HG03571 (cell line): ENCODE results near the gene BLACAT1.
"Not testable (repeated sequence)": the region's sequence is repeated elsewhere in the genome, so short reads cannot be mapped to it uniquely, and the experiment has no call there.

Experiments
- ATAC-seq: cut with Tn5 transposase; IDR thresholded peaks from one replicate; pipeline ENCODE4 v1.9.1; 2021; ENCODE audit not compliant: unreplicated experiment

The BLACAT1 gene

DNA sequence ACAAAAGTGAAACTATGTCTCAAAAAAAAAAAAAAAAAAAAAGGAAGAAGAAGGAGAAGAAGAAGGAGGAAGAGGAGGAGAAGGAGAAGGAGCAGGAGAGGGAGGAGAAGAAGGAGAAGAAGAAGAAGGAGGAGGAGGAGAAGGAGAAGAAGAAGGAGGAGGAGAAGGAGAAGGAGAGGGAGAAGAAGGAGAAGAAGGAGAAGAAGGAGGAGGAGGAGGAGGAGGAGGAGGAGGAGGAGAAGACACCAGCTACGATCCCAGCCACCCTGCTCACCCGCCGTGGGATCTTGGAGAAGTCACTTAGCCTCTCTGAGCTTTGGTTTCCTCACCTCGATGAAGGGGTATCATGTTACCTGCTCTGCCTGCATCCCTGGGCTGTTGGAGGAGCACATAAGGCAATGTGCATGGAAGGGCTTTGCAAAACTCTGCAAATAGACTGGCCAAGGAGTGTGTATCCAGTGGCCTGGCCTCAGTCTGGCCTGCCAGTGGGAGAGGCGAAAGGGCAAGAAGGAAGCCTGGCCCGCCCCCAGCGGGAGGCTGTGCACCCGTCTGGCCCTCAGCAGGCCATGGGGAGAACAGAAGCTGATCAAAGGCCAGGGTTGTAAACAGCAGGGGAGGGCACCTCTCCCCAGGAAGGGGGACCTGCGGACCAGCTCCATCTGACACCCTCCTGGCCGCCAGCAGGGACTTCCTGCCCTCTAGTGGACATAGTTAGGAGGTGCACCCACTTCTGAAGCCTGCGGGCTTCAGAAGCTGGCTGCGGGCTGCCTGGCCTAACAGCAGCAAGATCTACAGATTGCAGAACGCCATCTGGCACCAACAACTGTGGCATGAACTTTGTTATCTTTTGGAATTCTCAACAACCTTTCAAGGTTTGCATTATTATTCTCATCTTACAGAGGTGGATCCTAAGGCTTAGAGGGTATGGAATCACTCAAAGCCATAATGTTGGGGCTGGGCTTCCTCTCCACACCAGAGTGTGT lies 29.4 kb upstream of the BLACAT1 start:
- ATAC-seq, result no peak

DNA sequence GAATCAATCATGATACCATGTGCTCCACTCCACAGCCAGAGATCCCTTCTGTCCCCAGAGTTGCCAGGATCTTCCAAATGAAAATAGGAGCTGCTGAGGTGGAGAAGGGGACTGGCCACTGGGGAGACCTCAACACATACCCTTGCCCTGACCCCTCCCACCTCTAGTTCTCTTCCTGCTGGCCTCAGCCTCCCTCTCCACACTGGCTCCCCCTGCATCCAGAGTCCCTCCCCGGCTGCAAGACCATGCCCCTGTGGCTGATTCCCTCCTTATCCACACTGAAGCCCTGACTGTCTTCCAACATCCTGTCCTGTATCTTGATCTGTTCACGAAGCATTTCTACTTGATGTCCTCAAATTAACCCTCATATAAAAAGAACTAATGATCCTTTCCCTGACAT lies 27.5 kb upstream of the BLACAT1 start:
- ATAC-seq, result no peak

DNA sequence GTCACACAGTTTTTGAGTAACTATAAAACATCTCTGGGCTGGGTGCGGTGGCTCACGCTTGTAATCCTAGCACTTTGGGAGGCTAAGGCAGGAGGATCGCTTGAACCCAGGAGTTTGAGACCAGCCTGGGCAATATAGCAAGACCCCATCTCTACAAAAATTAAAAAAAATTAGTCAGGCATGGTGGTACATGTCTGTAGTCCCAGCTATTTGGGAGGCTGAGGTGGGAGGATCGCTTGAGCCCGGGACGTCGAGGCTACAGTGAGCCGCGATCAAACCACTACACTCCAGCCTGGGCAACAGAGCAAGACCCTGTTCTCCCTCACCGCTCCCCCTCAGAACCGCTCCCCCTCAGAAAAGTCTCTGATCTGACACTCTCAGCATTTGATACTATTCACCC lies 26.7 kb upstream of the BLACAT1 start:
- ATAC-seq, result not testable (repeated sequence)

DNA sequence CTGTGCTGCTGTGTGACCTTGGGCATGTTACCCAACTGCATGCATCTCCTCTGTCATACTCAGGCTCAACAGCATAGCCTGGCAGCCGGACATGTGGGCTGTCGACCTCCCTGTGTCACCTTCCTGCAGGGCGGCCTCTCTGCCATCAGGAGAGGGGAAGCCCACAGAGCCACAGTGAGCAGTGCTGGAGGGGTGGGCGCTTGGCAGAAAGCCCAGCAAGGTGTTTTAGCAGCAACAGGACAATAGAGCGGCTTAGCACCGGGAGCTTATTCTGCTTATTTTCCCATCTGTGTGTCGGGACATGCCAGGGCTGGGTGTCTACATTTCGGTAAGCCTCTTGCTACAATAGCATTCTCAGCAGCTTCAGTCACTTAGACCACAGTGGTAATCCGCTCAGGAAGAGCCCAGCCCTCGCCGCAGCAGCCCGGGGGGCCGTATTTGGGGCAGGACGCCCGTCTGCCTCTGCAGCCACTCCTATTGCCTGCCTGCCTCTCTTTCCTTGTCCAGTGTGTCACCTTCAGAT lies 25.8 kb upstream of the BLACAT1 start:
- ATAC-seq, result no peak

DNA sequence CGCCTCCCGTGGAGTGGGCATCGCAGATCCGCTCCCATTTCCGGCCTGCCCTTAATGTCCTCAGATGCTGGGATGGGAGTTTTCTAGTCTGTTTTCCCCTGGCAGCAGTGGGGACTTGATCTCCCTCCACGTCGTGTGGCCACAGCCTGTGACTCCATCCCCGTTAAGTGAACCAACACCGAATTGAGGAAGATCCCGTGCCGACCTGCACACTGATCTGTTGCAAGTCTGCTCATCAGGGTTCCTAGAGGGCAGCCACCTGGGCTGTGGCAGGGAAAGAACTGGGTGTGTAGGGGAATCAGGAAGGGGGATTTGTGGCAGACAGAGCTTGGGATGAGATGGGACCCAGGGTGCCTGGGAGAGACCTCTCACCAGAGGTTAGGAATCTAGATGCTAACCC lies 25.4 kb upstream of the BLACAT1 start:
- ATAC-seq, result no peak

DNA sequence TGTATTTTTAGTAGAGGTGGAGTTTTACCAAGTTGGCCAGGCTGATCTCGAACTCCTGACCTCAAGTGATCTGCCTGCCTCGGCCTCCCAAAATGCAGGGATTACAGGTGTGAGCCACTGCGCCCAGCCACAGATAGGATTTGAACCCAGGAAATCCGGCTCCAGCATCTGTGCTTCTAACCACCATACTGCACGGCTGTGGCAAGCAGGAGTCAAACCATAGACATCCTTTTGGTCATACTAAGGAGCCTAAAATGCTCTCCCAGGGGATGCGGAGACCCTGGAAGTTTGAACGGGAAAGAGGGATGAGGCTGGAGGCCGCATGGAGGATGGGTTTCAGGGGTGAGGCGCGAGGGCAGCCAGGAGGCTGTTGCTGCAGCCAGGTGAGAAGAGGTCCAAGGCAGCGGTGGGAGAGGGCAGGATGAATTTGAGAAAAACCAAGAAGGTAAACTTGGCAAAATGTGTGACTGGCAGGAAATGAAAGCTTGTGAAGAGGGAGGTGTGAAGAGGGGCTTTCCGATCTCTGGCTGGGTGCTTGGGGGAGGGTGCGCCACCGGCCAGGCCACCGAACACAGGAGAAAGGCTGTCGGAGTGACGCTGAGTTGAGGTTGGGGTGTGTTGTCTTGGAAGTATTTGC lies 24.6 kb upstream of the BLACAT1 start:
- ATAC-seq, result no peak

DNA sequence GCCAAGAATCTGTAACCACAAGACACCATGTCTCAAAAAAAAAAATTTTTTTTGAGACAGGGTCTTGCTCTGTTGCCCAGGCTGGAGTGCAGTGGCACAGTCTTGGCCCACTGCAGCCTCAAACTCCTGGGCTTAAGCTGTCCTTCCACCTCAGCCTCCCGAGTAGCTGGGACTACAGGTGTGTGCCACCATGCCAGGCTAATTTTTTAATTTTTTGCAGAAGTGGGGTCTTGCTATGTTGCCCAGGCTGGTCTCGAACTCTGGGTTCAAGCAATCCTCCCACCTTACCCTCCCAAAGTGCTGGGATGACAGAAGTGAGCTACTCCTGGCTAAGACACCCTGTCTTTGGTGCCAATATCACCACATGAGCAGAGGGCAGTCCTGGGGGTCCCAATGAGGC lies 23.1 kb upstream of the BLACAT1 start:
- ATAC-seq, result not testable (repeated sequence)

DNA sequence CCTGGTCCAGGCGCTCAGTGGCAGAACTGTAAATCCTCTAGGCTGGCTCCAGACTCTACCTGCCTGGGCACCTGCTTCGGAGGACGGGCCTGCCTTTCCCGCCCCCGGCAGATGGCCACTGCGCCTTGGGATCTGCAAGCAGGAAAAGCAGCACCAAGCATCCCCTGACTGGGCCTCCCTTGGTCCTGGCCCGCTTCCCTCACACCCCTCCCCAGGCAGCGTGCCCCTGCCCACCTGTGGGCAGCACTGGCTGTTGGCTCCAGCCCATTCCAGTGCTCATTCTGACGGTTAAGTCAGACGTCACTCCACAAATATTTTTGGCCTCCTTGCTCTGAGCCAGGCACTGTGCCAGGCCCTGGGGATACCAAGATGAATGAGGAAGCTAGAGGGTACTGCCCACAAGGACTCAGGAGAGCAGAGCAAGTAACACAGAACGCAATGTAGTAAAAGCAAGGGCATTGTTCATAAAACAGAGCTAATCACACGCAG lies 22.0 kb upstream of the BLACAT1 start:
- no peak for ATAC-seq

DNA sequence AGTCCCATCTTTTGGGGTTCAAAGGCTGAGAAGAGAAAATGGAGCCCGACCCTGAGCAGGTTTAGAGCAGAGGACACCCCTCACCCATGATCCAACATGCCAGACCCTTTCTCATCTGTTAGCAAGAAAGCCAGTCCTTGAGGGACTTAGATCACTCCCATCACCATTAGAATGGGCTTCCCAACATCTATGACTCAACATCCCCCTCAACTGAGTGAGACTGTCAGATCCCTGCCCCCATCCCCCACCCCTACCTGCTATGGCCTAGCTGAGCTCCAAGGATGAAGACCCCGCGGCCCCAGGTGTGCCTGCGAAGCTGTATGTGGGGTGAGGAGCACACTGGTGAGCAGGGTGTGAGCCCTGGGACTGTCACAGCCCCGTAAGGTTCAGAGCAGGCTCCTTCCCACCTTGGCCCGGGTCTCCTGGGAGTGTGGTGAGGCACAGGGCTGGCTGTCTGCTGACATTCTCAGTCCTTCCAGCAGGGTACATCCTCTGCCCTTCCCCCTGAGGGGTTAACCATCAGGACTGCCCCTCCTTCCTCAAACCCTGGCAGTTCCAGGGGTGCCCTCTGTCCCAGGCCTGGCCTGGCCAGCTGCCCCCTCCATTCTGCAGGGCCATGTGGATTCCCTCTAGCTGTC lies 21.4 kb upstream of the BLACAT1 start:
- ATAC-seq, result no peak

DNA sequence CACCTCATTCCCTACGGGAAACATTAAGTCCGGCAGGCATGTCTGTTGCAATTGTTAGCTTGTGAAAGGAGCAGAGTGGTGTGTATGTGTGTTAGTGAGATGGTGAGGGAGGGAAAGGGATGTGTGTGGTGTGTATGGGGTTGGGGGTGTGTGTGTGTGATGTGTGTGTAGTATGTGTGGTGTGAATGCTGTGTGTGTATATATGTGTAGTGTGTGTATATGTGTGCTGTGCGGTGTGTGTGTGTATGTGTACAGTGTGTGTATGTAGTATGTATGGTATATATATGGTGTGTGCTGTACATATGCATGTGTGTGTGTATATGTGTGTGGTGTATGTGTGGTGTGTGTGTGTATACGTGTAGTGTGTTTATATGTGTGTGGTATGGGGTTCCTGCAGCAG lies 20.8 kb upstream of the BLACAT1 start:
- no peak for ATAC-seq

DNA sequence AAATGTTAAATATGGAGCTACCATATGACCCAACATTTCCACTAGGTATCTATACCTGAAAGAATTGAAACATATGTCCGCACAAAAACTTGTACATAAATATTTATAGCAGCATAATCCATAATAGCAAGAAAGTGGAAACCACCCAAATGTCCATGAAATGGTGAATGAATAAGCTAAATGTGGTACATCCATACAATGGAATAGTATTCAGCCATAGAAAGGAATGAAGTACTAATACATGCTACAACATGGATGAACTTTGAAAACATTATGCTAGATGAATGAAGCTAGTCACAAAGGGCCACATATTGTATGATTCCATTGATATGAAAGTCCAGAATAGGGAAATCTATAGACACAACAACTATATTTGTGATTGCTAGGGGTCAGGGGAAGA lies 20.0 kb upstream of the BLACAT1 start:
- no peak for ATAC-seq

DNA sequence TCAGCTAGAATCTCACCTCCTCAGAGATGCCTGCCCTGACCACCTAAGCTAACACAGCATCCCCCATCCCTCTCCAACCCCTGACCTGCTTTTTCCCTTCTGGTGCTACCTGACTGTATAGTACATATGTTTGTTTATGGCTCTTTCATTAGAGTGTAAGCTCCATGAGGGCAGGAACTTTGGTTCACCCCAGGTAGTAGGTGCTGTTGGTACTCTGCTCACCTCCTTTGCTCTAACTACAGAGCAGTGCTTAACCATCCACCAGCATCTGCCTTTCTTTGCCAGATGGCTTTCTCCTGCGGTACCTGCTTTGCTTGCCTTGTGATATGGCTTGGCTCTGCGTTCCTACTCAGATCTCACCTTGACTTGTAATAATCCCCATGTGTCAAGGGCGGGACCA lies 18.7 kb upstream of the BLACAT1 start:
- no peak for ATAC-seq

DNA sequence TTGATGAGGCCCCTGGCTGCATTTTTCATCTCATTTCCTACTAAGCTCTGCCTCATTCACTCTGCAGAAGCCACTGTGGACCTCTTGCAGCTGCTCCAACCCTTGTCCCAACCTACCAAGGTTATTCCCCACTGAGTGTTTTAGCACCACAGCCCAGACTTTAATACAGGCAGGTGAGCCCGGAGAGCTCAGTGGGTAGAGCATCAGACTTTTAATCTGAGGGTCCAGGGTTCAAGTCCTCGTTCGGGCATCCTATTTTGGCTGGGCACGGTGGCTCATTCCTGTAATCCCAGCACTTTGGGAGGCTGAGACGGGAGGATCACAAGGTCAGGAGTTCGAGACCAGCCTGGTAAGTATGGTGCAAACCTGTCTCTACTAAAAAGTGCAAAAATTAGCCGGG lies 18.1 kb upstream of the BLACAT1 start:
- no peak for ATAC-seq

DNA sequence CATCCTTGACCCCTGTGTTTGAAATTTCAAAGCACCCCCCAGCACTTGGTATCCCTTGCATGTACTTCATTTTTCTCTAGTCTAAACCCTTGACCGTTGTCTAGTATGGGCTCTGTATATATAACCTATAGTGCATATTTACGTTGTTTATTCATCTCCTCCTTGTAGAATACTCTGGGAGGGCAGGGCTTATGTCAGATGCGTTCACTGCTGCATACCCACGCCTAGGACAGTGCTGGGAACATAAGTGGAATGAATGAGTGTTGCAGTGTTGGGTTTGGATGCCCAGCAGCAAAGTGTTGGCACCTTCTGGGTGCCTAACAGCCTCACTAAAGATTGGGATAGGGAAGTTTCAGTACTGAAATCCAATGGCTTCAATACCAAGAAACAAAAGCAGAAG lies 17.6 kb upstream of the BLACAT1 start:
- ATAC-seq, result no peak

DNA sequence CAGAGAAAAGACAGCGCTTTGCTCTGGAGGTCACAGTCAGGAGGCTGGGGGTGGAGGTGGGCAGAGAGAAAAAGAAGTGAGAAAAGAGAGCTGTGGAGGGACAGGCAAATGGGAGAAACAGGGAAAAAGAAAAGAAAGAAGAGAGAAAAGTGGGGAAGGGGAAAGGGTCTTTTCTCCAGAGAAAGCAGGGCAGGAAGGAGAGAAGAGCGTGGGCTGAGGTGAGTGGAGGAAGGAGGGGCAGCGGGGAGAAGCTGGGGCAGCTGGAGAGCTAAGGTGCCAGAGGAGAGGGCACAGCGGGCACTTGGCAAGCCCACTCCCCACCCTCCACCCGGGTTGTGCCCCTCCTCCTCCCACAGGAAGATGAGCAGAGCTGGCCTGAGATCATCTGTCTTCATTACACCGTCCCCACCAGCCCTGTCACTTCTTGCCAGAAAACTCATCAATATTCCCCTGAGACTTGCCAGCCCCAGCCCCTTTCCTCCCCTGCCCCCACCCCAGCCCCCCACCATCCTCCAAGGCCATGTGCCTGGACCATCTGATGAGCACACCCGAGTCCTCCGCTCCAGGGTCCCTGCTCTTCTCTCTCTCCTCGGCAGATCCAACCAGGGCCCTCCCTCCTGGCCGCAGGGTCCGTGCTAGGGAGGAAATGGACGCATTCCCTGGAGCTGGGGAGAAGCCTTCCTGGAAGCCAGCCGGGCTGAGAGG lies 17.0 kb upstream of the BLACAT1 start:
- no peak for ATAC-seq

DNA sequence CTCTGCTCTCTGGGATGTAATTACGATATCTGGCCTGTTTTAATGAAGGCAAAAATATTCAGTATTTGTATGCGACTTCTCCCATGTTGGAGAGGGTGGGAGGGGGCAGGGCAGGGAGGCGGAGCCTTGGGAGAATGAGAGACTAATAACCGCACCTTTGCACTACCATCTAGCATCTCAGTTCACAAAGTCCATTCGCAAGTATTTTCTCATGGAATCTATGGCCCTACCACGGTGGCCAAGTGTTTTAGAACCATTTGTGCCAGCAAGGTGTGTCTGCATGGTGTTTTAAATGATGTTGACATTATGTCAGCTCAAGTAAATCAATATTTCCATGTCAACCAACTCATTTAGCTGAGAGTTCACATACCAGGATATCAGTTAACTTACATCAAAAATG lies 14.3 kb upstream of the BLACAT1 start:
- no peak for ATAC-seq

DNA sequence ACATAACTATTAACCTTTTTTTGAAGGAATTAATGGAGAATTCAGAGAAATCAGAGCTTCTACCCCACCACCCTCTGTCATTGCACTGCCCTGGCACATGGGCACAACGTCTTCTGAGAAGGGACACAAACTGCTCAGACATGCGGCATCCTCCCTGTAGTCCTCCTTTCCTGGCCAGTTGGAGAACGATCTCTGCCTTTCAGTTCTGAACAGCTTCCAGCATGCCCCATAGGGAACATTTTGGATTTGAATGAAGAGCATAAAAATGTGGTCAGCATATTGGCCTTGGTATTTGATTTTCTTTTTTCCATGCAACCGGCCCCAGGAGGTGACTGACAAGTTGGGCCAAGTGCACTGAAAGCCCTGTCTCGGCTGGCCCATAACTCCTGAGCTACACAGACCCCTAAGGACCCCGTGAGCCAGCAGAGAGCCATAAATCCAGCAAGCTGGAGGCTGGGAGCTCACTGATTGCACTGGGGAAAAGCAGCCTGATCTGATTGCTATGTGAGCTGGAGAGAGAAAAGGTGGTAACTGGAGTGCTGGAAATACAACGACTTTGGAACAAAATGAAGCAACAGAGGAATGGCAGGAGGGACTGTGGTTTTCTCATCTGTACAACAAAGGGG lies 10.9 kb upstream of the BLACAT1 start:
- ATAC-seq, result no peak

DNA sequence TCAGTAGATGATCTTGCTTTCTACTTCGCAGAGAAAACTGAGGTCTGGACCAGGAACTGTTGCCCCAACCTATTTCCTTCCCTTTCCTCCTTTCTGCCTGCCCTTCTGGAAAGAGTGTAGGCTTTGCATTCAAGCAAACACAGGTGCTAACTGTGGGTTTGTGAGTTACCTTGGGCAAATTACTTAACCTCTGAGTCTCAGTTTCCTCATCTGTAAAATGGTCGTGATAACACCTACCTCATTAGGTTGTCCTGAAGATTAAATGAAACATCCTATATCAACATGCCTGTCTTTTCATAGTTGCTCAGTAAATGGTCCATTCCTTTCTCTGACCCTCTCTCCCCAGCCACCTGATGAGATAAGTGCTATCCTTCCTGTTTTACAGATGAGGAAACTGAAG lies 9.5 kb upstream of the BLACAT1 start:
- no peak for ATAC-seq

DNA sequence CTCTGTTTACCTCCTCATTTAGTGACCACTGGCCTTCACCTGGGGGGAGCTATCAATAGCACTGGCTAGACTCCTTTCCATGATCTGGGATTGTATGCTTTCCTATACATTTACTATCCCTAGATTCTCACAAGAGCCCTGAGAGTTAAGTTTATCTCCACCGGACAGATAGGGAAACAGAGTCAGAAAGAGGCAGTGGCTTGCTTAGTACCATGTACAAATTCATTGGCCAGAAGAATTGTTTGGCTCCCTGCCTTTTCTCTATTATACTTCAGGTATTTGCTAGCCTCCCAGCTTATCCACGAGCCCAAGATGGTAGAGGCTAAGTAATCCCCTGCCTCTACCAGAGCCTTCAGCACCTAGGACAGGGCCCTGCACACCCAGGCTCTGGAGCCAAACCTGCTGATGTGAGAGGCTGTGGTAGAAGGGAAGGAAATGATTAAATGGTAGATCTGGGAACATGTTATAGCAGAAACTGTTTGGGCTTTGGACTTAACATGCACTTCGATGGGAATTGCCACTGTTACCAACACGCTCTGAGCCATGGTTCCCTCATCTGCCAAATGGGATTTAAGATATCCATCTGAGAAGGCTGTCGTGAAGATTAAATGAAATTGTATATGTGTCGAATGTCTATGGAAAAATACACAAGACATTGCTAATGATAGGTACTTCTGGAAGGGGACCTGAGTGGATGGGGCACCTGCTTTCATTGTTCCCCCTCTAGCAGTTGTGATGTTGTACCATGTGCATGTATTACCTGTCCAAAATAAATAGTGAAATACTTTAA lies 3.1 kb upstream of the BLACAT1 start:
- ATAC-seq, result no peak
